GM18907 (cell line): ENCODE results near the gene INO80B.
"Not testable (repeated sequence)": the region's sequence is repeated elsewhere in the genome, so short reads cannot be mapped to it uniquely, and the experiment has no call there.

ENCODE experiments used
- ATAC-seq: cut with Tn5 transposase; IDR thresholded peaks from one replicate; pipeline ENCODE4 v1.9.1; 2021; ENCODE audit warnings: mild to moderate bottlenecking, moderate library complexity; ENCODE audit not compliant: unreplicated experiment

Gene INO80B

DNA sequence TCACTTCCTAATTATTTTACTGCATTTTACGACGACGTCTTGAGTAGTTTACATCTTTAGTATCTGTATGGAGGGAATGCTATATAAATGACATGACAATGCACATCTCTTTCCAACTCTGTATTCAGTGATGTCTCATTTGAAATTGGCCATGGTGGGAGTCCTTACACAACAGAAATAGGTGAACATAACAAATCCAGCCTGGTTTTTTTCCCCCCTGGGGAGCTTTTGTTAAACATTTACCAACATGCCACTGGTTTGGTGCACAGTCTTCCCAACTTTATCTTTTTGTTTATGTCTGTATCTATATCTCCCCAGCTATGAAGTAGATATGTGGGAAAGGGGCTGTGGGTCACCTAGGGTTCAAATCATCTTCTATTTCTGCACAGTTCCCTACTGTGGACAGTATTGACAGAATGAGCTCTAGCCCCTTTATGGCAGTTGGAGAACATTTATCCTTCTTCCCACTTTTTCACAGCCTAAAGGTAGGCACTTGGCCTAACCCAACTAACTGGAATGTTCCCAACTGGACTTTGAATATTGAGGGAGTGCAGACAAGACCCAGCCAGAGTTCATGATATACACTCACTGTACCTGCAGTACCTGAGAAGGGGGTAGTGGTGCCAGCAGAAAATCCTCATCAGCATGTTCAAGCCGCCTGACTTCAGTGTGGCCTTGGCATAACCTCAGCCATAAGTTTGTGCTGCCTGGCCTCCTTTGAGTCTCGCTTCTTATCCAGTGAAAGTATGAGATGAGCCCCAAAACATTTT, 7.5 kb upstream of the INO80B start:
- no peak for ATAC-seq

- ATAC-seq = no peak
Measured at GRCh38 chr2:74448771-74449170, 6.1 kb upstream of the INO80B start.

DNA sequence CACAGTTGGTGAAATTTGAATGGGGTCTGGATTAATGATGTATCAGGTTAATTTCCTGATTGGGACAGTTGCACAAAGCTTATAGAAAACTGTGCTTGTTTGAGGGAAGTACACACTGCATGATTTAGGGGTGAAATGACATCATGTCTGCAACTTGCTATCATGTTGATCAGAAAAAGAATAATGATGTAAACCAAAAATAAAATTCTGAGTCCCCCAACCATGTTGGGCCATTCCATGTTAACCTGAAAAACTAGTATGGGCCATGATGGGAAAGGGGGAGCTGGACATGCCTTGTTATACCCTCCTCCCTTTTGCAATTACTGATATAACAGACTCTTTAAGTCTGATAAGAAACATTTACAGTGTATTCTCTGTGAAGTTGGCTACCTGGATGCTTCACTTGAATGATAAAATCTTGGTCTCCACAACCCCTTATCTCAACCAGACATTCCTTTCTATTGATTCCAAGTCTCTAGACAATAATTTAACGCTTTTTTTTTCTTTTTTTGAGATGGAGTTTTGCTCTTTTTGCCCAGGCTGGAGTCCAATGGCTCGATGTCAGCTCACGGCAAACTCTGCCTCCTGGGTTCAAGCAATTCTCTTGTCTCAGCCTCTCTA, 4.2 kb upstream of the INO80B start:
- no peak for ATAC-seq

DNA sequence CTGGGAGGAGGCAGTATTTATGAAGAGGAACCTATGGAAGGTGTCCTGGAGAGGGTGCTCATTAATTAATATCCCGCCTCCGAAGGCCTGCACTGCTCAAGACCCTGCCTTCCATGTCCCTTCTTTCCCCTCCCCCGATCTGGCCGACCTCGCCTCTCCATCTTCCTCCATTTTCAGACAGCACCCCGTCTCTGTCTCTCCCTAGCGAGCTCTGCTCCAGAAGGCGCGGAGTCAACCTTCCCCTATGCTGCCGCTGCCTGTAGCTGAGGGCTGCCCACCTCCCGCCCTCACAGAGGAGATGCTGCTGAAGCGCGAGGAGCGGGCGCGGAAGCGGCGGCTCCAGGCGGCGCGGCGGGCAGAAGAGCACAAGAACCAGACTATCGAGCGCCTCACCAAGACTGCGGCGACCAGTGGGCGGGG, 2.3 kb downstream of the INO80B start:
- no peak for ATAC-seq

DNA sequence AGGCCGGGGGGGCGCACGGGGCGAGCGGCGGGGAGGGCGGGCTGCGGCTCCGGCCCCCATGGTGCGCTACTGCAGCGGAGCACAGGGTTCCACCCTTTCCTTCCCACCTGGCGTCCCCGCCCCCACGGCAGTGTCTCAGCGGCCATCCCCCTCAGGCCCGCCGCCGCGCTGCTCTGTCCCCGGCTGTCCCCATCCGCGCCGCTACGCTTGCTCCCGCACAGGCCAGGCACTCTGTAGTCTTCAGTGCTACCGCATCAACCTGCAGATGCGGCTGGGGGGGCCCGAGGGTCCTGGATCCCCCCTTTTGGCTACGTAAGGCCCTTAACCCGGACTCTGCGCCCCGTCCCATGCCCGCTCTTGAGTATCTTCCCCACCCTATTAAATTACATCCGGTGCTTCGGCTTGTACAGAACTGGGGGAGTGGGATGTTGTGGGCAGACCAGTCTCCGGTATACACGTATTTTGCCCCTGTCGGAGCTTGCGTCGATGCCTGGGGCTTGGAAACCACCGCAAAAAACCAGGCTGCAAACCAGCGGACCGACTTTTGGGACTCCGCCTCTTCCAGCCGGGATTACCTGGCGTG, 2.8 kb downstream of the INO80B start:
- ATAC-seq = peak; percentile 38

DNA sequence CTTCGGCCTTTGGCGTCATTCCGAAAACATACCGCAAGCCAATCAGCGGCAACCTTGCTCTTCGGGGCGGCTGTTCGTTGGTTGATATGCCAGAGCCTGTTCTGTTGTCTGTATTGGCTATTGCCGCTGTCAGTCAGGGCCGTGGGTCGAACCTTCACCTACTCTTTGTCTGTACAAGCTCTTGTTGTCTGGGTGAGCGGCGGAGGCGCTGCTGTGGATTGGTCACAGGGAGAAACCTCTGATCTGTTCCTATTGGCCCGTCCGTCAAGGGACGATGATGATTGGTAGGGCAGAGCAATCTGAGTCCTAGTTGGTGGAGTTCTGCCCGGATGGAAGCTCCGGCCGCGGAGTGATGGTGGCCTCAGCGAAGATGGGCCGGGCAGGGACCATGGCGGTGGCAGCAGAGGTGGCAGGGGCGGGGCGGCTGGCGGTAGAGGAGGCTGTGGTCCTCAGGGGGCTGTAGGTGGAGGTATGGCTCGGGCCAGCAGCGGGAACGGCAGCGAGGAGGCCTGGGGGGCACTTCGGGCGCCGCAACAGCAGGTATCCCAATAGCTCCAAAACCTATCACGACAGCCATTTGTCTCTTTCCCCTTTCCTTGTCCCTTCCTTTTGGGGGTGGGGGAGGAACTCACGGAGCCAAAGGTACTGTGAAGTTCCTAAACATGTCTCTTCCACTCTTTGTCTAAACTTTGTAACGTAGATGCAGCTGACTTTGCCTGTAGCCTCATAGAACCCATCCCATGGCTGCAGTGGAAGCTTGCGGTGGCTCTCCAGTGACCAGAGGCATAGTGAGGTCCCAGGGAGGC, 3.4 kb downstream of the INO80B start, which contains the start of gene WBP1:
WBP1 (plus strand) TSS at position 307 of the 806 bp plus-strand sequence; CDS start at position 472, 165 bp downstream.
- ATAC-seq = peak; percentile 85

DNA sequence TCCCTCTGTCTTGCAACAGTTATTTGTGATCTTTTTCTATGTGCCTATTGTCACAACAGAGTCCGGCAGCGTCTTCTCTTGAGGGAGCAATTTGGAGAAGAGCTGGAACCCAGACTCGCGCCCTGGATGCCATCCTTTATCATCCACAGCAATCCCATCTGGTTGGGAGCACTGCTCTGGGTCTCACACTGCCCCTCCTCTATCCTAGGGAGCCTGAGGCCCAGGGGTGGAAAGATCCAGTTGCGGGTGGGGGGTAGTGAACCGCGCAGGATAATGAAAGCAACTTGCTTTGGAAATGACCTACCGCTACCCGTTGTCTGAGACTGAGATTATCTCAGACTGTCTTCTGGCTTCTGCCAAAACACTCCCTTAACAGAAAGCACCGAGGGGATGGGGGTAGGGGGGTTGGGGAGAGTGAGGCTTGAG, 4.1 kb downstream of the INO80B start:
- no peak for ATAC-seq

GRCh38 chr2:74459503-74460118, 4.7 kb downstream of the INO80B start:
- not testable (repeated sequence) for ATAC-seq

GRCh38 chr2:74460187-74460586, 5.3 kb downstream of the INO80B start:
- not testable (repeated sequence) for ATAC-seq

DNA sequence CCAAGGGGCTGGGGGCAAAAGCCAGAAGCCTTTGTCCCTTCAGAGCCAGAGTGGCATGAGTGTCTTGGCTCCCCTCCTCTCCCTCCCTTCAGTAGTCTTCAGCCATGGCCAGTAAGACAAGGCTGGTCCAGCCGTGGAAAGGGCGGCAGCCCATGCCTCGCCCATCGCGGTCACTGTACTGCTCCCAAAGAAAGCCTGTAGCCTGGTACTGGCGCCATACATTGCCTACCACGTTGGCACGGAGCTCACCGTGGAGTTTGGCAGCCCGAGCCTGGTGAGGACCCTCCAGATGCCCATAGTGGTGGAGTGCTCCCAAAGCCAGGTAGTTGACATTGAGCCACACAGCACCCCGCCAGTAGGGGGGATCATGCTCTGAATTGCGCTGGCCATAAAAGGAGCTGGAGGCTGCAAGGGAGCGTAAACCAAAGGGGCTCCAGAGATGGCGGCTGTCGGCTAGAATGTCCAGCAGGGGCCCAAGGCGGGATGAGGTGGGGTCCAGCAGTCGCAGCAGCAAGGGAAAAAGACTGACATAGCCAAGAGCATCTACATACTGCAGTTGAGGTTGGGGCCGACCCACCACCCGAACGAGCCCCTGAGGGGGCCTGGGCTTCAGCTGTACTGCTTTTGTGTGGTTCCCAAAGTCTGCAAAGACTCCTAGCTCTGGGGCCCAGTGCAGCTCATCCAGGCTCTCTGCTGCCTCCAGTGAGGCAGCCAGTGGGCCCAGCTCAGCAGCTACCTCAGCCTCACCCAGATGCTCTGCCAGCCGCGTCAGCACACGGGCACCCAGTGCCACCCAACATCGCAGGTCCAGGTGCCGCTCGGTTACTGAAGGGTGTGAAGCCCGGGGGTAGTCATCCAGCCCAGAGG, 6.5 kb downstream of the INO80B start:
- ATAC-seq = no peak

DNA sequence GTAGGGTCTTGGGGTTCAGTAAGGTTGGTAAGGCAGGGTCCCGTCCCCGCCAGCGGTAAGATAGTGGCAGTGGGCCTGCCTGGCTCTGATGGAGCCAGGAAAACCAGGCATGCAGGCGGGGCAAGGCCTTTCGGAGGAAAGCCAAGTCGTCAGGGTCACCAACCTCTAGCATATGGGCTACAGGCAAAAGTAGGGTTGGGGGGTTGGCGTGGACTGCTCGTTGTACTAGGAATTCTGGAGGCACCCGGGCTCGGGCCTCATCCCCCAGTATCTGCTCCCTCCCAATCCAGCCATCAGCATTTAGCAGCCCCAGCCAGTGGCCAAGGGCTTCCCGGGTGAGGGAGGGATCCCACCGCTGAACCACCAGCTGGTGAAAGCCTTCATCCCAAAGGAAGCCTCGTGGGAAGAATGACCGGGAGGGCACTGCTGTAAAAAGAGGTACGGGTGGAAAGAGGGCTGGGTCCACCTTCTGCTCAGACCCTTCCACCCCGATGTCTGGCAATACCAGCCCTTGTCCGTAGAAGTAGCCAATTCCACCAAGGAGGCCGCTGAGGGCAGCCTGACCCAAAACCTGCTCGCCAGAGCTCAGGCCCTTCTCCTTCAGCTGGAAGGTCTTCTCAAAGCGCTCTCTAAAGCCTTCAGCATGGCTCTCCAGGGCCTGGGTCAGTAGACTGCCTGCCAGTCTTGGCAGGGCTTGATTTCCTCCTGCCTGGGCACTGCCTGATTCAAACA, 7.3 kb downstream of the INO80B start:
- no peak for ATAC-seq

- ATAC-seq = no peak
Measured at GRCh38 chr2:74462786-74463105, 7.9 kb downstream of the INO80B start.

DNA sequence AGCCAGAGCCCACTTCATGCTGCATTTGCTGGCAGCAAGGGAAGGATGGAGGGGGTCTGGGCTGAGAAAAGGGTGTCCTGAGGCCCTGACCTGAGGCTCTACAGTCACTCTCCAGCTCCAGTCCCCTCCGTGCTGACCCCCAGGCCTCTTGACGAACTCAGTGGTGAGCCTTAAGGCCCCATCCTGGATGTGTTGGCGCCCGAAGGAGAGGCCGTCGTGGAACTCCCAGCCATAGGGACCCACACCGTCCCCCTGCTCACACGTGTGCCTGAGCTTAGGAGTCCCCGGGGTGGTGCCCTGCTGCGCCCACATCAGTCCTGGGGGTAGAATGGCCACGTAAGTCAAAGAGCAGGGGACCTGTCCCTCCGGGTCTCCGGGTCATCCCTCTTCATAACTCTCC, 9.5 kb downstream of the INO80B start:
- ATAC-seq = no peak

GRCh38 chr2:74470742-74471141, 15.9 kb downstream of the INO80B start:
- not testable (repeated sequence) for ATAC-seq

- ATAC-seq = no peak
Measured at GRCh38 chr2:74471332-74472065, 16.6 kb downstream of the INO80B start.

DNA sequence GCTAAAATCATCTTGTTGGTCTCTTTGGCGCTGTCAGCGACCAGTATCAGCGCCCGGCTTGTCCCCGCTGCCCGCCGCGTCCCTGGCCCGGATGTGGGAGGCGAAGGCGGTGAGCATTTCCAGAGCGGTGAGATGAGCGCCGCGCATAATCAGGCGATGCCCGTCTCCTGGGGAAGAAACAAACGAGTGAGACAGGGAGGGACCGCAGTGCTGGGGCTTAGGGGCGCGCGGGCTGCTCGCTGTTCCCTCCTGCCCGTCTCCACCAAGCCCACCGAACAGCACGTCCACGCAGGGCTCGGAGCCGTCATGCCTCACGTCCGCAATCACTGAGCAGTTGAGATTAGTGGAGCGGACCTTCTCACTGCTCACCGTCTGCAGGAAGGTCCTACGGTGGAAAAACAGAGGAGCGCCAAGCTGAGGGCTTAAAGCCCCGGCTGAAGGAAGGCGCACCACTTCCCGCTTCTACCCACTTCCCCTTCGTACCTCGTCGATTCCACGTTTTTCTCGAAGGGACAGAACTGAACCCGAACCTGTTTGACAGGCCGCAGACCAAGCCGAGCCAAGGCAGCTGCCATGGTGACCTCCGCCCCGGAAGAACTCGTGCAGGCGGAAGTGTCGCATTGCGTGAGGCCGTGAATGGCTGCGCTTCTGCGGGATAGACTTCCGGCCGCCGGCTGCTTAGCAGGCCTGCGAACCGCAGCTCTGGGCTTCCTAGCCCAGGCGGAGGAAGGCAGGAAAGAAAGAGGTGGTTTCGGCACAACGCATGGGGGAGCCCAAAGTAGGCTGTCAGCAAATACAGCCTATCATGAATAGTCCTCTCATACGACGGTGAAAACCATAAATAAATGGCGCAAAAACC, 17.4 kb downstream of the INO80B start, which contains the start of gene MRPL53:
MRPL53 (minus strand) TSS at position 595 of the 859 bp plus-strand sequence; CDS start at position 575, 20 bp downstream.
- peak; percentile 89 for ATAC-seq

- ATAC-seq = peak; percentile 2
Measured at GRCh38 chr2:74472945-74473258, 18.0 kb downstream of the INO80B start.

DNA sequence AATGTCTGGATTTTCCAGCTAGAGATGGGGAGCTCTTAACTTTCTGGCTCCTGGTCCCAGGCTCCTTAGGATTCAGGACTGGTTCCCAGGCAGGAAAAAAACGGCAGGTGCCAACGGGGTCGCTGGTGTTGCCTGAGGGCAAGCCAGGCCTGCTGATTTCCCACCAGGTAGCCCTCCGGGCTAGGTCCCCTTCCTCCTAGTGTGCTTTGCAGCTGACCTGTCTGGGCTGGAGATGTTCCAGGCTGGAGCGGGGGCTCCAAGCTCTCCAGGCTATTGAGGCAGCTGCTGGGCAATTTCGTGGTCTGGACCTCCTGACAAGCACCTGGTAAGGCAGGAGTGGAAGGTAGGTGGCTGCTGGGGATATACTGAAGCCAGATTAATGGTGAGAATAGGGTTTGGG, 19.6 kb downstream of the INO80B start:
- ATAC-seq = no peak
